HG02678 (cell line): Measurements from ENCODE around the gene TTR.

Experiments
- ATAC-seq: cut with Tn5 transposase; IDR thresholded peaks from one replicate; pipeline ENCODE4 v1.9.1; 2021; ENCODE audit warnings: mild to moderate bottlenecking, moderate library complexity; ENCODE audit not compliant: unreplicated experiment

The TTR gene

DNA sequence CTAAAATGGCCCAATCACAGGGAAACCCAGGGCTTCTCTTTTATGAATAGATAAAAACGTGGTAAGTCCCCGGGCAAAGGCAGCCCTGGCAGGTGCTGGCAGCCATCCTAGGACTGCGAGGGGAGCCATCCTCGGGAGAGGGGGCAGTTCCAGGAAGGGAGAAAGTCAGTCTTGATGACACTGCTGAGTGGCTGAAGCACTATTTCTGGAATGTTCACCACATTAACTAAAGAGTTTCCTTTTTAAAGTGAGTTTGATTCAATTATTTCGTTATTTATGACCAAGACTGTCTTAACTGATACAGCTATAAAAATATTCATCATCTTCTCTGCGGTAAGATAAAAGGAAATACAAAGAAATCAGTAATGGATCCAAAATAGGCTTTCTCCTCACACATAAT lies 20.4 kb downstream of the TTR start:
- no peak for ATAC-seq

- ATAC-seq: no peak
These were observed 22.4 kb downstream of the TTR start for GRCh38 chr18:31614044-31614443.

GRCh38 chr18:31616586-31616985 lies 24.9 kb downstream of the TTR start:
- no peak for ATAC-seq

DNA sequence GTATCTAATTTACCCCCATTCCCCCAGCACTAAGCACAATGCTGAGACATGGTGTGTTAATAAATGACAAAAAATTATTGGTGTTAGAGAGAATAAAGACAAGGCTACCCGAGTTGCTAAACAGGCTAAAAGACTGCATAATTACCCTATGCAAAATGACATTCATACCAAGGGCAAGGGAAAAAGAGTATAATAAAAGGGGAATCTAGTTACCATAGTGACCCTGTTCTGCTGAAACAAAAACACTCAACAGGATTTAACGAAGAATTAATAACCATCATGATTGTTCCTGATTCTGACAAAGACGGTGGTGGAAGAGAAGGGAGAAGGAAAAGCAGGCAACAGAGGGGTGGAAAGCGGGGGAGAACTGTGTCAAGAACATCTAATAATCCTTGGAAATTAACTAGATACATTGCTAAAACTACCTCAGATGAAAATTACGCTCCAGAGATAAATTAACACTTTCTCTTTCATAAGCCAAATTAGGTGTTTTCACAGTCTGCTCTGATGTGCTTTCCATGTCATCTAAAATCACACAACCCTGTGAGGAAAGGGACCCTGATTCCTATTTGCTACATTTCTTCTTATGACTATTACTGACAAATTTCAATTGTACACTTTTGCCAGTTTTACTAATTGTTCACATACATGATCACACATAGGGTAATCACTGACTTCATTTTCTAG lies 25.5 kb downstream of the TTR start:
- ATAC-seq: no peak

- ATAC-seq: no peak
These were observed 27.1 kb downstream of the TTR start for GRCh38 chr18:31618801-31619200.

GRCh38 chr18:31619291-31619690 lies 27.6 kb downstream of the TTR start:
- ATAC-seq: no peak

DNA sequence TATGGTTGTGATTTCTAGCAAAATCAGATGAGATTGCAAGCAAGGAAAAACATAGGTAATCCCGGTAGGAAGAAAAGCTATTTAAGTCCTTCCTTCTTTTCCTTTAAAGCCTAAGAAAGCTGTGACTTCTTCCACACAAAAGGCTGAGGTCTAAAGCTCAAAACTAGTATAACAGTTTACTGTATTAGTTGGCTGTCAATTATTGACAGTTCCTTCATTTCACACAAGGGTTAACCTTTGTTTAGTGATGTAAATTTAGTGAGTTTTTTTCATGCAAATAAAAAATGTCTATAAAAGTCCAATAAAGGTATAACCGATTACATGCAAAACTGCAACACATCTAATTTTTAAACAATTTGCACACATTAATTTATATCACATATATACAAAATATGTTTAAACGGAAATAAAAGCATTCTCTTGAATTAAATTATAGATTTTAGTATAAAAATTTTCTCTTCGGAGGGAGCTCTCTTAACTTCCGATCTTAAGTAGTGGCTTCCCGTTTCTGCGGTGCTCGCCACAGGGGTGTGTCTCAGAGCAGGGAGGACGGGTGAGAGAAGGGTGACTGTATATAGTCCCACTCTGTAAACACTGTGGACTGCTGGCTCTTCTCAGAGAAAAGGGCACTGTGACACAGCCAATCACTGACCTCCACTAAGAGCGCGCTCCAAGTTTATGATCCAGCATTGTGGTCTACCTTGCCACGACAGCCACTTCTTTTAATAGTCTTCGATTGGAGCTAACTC lies 33.4 kb downstream of the TTR start:
- no peak for ATAC-seq

DNA sequence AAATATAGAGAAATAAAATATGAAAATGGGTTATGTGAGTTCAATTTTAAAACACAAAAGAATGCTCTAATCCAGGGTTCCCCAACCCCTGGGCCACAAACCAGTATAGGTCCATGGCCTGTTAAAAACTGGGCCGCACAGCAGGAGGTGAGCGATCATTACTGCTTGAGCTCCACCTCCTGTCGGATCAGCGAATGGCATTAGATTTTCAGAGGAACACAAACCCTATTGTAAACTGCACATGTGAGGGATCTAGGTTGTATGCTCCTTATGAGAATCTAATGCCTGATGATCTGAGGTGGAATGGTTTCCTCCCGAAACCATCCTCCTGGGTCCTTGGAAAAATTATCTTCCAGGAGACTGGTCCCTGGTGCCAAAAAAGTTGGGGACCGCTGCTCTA lies 34.7 kb downstream of the TTR start:
- ATAC-seq: no peak

DNA sequence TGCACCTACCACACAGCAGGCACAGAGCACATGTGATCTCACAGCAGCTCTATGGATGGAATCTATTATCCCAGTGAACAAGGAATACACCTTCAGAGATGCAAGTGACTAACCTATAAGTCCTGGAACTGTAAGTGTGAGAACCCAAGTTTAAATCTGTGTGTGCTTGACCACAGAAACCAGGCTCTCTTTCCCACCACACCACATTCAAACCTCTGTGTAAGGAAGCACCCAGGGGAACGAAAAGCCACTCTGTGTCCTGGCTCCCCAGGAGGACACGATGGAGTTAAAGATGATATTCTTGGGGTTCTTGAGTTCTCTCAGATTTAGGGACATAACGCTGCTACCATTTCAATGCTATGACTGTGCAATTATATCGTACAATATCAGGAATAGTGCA lies 38.9 kb downstream of the TTR start:
- no peak for ATAC-seq

DNA sequence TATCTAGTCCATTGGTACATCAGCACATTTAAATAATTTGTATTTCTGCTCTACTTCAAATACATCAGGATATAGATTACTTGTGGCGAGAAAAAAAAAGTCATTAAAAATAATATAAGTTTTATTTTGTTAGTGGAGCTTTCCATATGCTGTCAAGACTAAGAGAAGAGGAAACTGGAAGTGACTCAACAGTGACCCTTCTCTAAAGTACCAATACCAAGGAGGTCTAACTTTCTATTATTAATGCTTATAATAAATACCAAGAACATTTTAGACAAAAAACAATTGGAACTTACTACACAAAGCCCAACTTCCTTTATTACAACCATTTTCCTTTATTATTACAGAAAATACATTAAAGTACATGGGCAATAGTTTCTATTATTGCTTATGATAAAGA lies 39.8 kb downstream of the TTR start:
- ATAC-seq: no peak

DNA sequence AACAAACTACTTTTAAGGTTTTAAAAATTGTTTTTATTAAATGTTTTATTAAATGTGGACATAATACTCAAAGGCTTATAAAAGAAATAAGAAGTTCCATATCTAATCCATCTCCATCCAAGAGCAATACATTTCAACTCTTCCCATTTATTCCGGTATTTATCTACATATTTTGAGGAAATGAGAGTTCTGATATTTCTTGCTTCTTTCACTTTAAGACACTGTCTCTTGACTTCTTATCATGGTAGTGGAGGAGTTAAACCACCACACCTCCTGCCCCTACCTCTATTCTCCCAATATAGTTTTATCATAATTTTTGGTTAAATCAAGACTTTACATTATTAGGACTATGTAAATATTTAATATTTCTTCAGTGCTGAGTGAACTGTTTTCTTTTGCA lies 40.7 kb downstream of the TTR start:
- ATAC-seq: no peak

GRCh38 chr18:31633392-31634330 lies 42.0 kb downstream of the TTR start:
- ATAC-seq: peak; percentile 15

DNA sequence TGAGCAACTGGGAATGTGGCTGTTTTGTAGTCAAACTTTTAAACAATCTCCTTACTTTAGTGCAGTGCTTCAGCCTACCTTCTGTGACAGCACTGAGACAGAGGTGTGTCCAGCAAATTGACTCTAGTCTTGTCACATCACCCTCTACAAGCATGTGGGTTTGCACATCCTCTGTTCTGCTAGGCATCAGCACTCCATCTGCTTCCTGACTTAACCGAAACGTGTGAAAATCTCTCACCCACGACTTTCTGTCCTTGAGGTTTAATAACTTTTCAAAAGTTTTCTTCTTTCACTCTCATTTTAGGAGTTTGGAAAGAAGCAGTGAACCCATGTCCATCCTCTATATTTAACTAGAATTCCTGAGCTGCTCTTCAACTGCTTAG lies 42.6 kb downstream of the TTR start:
- ATAC-seq: peak; percentile 97

- no peak for ATAC-seq
These were observed 44.7 kb downstream of the TTR start for GRCh38 chr18:31636387-31636786.

DNA sequence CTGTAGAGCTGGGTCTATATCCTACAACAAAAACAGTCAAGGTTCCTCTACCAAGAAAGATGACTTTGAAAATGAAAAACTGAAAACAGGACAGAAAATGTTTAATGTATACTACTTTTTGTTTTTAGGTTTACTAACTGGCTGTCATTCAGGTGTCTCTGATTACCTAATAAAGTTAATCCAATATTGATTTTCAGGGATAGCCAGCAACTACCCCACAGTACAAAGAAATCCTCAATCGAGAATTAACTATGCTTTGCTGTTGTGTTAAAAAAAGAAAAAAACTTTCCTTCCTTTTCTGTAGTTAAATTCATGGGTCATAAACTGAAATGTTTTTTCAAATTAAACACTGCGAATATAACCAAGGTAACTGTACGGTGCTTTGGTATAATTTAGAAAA lies 45.8 kb downstream of the TTR start:
- no peak for ATAC-seq

DNA sequence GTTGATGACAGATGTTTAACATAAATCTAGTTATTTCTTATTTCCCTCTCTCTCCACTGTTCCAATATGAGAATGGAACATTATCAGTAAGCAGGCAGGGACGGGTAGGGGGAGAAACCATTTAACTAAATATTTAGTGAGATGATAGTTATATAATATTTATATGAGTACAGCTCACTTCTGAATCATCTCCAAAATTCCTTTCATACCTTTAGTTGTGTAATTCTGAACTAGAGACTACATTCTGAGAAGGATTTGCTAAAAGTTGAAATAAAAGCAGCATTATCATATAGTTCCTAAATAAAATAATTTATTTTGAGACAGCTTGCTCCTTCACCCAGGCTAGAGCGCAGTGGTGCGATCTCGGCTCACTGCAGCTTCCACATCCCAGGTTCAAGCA lies 51.3 kb downstream of the TTR start:
- ATAC-seq: no peak

DNA sequence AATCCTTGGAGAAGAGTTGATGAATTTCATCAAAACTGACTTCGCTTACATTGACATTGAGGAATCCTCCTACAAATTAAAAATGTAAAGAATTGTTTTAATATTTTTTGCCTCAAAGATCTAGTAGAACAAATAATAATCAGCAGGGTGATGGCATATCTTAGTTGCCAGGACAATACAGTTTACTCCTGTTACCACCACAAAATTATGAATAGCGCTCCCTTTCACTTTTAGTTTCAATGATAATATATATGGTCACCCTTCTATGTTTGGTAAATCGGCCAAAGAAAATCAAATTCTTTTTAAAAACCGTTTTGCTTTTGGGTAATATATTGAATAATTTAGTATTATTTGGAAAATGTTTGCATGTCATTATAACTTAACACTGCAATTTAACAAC lies 53.7 kb downstream of the TTR start:
- no peak for ATAC-seq

DNA sequence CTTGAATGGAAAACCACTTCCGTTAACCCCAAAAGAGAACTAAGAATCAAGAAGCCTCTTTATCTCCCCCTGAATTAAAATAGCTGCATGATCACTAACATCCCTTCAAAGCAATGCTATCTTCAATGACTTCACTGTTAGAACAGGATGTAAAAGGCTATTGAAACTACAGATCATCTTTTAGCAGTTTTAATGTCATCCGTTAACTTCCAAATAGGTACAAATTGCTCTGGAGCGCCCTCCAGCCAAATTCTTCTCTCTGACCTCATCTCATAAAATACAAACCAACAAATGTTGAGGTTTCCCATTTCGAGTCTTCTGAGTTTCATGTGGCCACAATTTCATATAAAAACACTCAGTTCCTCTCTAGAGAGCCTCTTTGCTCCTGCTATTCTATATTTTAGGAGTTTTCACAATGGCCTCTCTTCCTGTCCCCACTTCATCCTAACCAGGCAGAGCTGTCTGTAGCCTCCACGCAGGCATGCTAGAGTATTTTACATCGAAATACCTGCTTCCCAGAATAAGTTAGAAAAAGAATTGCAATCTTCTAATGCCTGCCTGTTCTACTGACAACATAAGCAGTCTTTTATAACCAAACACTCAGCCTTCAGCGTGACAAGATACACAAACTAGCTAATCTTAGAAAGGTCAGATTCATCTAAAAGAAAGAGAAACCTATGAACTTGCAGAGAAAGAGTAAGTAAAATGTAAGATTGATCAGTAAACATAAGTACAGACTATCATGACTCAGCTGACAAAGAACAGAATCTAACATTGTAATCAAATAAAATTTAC lies 54.9 kb downstream of the TTR start:
- no peak for ATAC-seq

DNA sequence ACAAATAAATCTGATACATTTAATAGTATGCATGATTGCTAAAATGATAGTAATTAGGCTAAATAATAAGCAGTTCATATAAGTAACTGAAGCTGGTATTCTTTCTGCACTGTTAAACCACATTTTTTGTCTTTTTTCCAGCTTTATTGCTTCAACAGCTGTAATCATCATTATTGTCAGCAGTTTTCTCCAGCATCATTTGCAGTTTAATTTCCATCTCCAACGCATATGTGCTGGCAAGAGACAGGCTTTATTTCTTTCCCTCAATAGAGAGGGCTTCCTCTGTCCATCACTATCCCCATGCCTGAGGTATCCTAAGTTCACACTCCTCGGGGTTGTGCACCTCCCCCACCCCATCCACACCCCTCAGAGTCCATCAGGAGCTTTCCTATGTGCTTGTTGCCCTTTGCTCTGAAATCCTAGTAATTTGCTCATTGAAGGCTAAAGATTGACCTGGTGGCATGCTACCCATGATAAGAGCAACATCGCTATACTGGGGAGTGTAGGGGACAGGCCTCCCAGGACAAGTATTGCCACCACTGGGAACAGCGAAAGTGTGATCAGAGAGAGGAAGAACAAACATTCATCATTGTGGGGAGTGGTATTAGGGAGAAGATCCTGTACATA lies 55.6 kb downstream of the TTR start:
- ATAC-seq: no peak
